Measurements from ENCODE around the gene NEK1.

DNA sequence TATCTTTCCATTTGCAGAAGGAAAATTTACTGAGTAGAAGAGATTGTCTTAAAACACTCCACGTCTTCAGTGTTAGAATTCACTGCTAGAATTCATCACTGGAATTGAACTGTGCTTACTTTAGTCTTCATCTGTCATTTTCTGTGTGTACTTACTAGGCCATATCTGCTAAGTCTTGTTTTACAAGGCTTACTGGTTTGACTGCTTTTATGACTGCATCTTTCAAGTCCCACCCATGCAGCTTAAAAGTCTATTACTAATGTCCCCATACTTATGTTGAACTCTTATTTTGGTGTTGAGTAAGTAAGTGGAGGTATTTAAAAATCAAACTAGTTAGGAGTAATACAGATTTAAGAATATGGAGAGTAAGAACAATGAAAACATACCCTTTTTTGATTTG, 22.6 kb upstream of the NEK1 start:
- TF ChIP-seq, protein P1, sequence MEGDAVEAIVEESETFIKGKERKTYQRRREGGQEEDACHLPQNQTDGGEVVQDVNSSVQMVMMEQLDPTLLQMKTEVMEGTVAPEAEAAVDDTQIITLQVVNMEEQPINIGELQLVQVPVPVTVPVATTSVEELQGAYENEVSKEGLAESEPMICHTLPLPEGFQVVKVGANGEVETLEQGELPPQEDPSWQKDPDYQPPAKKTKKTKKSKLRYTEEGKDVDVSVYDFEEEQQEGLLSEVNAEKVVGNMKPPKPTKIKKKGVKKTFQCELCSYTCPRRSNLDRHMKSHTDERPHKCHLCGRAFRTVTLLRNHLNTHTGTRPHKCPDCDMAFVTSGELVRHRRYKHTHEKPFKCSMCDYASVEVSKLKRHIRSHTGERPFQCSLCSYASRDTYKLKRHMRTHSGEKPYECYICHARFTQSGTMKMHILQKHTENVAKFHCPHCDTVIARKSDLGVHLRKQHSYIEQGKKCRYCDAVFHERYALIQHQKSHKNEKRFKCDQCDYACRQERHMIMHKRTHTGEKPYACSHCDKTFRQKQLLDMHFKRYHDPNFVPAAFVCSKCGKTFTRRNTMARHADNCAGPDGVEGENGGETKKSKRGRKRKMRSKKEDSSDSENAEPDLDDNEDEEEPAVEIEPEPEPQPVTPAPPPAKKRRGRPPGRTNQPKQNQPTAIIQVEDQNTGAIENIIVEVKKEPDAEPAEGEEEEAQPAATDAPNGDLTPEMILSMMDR (conservative IDR thresholded peaks at IDR 0.05; ENCODE audit: low read depth, low read length): no peak
- TF ChIP-seq POLR2A (IDR thresholded peaks at IDR 0.05; ENCODE audit: low read depth, low read length): no peak
- TF ChIP-seq MXI1 (IDR thresholded peaks at IDR 0.05; ENCODE audit: borderline replicate concordance, low read depth, low read length): no peak
- no peak for TF ChIP-seq MAZ (IDR thresholded peaks at IDR 0.05; ENCODE audit: borderline replicate concordance, low read depth, low read length)
- no peak for TF ChIP-seq RAD21 (IDR thresholded peaks at IDR 0.05; ENCODE audit: low read length)
- TF ChIP-seq SMC3 (IDR thresholded peaks at IDR 0.05; ENCODE audit: low read depth, low read length): no peak
- TF ChIP-seq CHD1 (IDR thresholded peaks at IDR 0.05; ENCODE audit: low read depth, low read length): no peak
- TF ChIP-seq NFE2L2 (IDR thresholded peaks at IDR 0.05; ENCODE audit: low read depth, low read length): no peak
- no peak for TF ChIP-seq RFX5 (IDR thresholded peaks at IDR 0.05; ENCODE audit: low read depth, low read length)
- TF ChIP-seq, protein P2, sequence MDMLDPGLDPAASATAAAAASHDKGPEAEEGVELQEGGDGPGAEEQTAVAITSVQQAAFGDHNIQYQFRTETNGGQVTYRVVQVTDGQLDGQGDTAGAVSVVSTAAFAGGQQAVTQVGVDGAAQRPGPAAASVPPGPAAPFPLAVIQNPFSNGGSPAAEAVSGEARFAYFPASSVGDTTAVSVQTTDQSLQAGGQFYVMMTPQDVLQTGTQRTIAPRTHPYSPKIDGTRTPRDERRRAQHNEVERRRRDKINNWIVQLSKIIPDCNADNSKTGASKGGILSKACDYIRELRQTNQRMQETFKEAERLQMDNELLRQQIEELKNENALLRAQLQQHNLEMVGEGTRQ (IDR thresholded peaks at IDR 0.05; ENCODE audit: low read depth, low read length): no peak

Data from IMR-90 (cell line).